HepG2 (cell line): ENCODE data around the gene BMI1.

Experiments
- CTCF ChIP-seq: sonication (generic); formaldehyde crosslinking; IDR thresholded peaks from 2 replicates; pipeline ENCODE4 v1.5.0; 2020; ENCODE audit warnings: mild to moderate bottlenecking, missing genetic modification reagents, moderate library complexity
- ELF4 ChIP-seq: sonication (generic); formaldehyde crosslinking; IDR thresholded peaks from 2 replicates; pipeline ENCODE4 v1.5.0; 2020; ENCODE audit warnings: missing genetic modification reagents, mild to moderate bottlenecking, moderate library complexity, borderline replicate concordance
- GPN1 ChIP-seq: sonication (generic); formaldehyde crosslinking; IDR thresholded peaks from 2 replicates; pipeline ENCODE4 v1.5.1; 2020; ENCODE audit warnings: missing genetic modification reagents, borderline replicate concordance
- KMT2B ChIP-seq: IDR thresholded peaks from 2 replicates; pipeline ENCODE4 v1.6.1; 2016; ENCODE audit warnings: missing genetic modification reagents, missing compliant biosample characterization
- RARA ChIP-seq: IDR thresholded peaks from 2 replicates; pipeline ENCODE4 v1.6.1; 2016; ENCODE audit warnings: missing genetic modification reagents, missing compliant biosample characterization
- REST ChIP-seq, 2 experiments: IDR thresholded peaks; 2 replicates each; pipeline ENCODE4 v1.6.1; 2011 to 2012; ENCODE audit warnings: low read length in 2 of 2, borderline replicate concordance in 1 of 2, low read depth in 1 of 2, mild to moderate bottlenecking in 1 of 2, moderate library complexity in 1 of 2
- TCF7L2 ChIP-seq: IDR thresholded peaks from 2 replicates; pipeline ENCODE4 v1.6.1; 2011; ENCODE audit warnings: mild to moderate bottlenecking, low read depth, low read length, moderate library complexity

GRCh38 chr10:22351131-22351703 lies 30.3 kb downstream of the BMI1 start:
- TF ChIP-seq ELF4 (CRISPR knock-in tag) = no peak
- TF ChIP-seq KMT2B = no peak
- no peak for TF ChIP-seq TCF7L2
- no peak for TF ChIP-seq RARA (CRISPR knock-in tag)
- TF ChIP-seq CTCF (CRISPR knock-in tag) = no peak
- no peak for TF ChIP-seq REST (IDR thresholded peaks at IDR 0.05; ENCODE audit: borderline replicate concordance in 1 of 2, low read depth in 1 of 2, low read length in 2 of 2)
- no peak for TF ChIP-seq GPN1
